ENCODE results near the gene IPMK.

IPMK gene

DNA sequence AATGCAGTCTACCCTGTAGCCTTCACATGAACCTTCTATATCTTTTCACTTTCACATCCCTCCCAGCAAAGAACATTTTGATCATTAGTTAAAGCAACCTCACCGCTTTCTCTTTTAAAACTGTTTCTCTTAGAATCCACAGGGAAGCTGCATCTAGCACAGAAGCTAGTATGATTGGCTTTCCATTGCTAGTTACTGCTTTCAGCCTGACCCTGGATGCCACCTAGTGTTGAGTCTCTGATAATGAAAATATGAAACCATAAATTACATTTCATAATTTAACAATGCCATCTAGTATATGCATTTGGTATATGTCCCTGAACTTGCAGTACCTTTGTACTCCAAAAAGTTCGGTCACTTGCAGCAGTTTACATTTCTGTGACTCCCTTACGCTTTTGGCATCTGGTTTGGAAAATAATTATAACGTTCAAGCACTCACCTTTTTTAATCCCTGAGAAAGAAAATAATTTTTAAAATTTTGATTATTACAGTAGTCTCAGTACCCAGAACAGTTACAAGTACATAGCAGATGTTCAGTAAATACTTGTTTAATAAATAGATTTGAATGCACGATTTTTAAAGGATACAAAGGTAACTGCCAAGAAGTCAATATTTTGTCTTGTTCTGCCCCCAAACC, 24.0 kb upstream of the IPMK start:
- ATAC-seq (ENCODE audit: insufficient read depth, low read depth), result peak; percentile 86
- Histone ChIP-seq H3K27me3 (ENCODE audit: insufficient read depth, low read length, poor library complexity) (no peaks in the 10 kb centered on the region), H3K9me3 (ENCODE audit: insufficient read depth, low read length, severe bottlenecking) (no peaks in the 10 kb centered on the region), H4K20me1 (ENCODE audit: insufficient read depth, low read length) (no peaks in the 10 kb centered on the region), H3K79me2 (ENCODE audit: insufficient read depth, low read length) (no peaks in the 10 kb centered on the region), H3K4me2 (ENCODE audit: insufficient read depth, low read length) (no peak overlapping the region), H3K4me1 (ENCODE audit: insufficient read depth, low read length) (no peaks in the 10 kb centered on the region), H3K4me3 (ENCODE audit: low read depth in 1 of 2, low read length in 2 of 2) (no peak overlapping the region), H3K27ac (ENCODE audit: low read length) (no peak overlapping the region), H2AFZ (ENCODE audit: low read depth, low read length) (no peak overlapping the region), H3K36me3 (ENCODE audit: insufficient read depth, low read length) (peaks cover 11% of the 10 kb centered on the region; the same call in 1 of the 2 replicates), H3K9ac (ENCODE audit: low read depth, low read length) (no peak overlapping the region)
- no peak for TF ChIP-seq EZH2 (IDR thresholded peaks at IDR 0.05; ENCODE audit: borderline replicate concordance, low read depth, low read length, severe bottlenecking)
- TF ChIP-seq, protein P1, sequence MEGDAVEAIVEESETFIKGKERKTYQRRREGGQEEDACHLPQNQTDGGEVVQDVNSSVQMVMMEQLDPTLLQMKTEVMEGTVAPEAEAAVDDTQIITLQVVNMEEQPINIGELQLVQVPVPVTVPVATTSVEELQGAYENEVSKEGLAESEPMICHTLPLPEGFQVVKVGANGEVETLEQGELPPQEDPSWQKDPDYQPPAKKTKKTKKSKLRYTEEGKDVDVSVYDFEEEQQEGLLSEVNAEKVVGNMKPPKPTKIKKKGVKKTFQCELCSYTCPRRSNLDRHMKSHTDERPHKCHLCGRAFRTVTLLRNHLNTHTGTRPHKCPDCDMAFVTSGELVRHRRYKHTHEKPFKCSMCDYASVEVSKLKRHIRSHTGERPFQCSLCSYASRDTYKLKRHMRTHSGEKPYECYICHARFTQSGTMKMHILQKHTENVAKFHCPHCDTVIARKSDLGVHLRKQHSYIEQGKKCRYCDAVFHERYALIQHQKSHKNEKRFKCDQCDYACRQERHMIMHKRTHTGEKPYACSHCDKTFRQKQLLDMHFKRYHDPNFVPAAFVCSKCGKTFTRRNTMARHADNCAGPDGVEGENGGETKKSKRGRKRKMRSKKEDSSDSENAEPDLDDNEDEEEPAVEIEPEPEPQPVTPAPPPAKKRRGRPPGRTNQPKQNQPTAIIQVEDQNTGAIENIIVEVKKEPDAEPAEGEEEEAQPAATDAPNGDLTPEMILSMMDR (IDR thresholded peaks at IDR 0.05; ENCODE audit: borderline replicate concordance, extremely low read depth, low read length, poor library complexity, severe bottlenecking), result peak; percentile 78
- DNase-seq, result peak; percentile 39

DNA sequence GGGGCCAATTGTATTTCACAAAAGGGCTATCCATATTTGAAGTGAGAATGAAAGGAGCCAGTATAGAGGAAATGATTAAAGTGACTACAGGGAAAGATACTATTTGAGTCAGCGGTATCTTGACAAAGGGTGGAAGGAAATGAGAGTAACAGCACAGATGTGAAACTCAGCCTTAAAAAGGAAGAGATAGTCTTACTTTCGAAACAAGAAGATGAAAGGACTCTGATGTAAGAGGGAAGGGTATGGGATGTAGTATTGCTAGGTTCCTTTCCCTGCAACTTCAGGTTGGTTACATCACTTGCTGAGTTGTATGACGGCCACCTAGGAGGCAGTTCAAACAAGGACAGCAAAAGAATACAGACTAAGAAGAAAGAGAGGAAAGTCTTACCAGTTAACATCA, 14.9 kb upstream of the IPMK start:
- ATAC-seq (ENCODE audit: insufficient read depth, low read depth) (peak; percentile 53; the same call in 2 of the 3 replicates), DNase-seq (no peak)
- Histone ChIP-seq H3K9ac (ENCODE audit: low read depth, low read length) (no peak overlapping the region), H2AFZ (ENCODE audit: low read depth, low read length) (no peak overlapping the region), H3K4me3 (ENCODE audit: low read depth in 1 of 2, low read length in 2 of 2) (no peak overlapping the region), H3K27me3 (ENCODE audit: insufficient read depth, low read length, poor library complexity) (no peaks in the 10 kb centered on the region), H3K36me3 (ENCODE audit: insufficient read depth, low read length) (peaks cover 32% of the 10 kb centered on the region; the same call in 1 of the 2 replicates), H3K9me3 (ENCODE audit: insufficient read depth, low read length, severe bottlenecking) (no peaks in the 10 kb centered on the region), H3K79me2 (ENCODE audit: insufficient read depth, low read length) (no peaks in the 10 kb centered on the region), H3K4me1 (ENCODE audit: insufficient read depth, low read length) (peaks cover 11% of the 10 kb centered on the region), H3K27ac (ENCODE audit: low read length) (no peak overlapping the region), H4K20me1 (ENCODE audit: insufficient read depth, low read length) (no peaks in the 10 kb centered on the region), H3K4me2 (ENCODE audit: insufficient read depth, low read length) (no peak overlapping the region)
- TF ChIP-seq, protein P1 (IDR thresholded peaks at IDR 0.05; ENCODE audit: borderline replicate concordance, extremely low read depth, low read length, poor library complexity, severe bottlenecking), result no peak
- TF ChIP-seq EZH2 (IDR thresholded peaks at IDR 0.05; ENCODE audit: borderline replicate concordance, low read depth, low read length, severe bottlenecking), result no peak

DNA sequence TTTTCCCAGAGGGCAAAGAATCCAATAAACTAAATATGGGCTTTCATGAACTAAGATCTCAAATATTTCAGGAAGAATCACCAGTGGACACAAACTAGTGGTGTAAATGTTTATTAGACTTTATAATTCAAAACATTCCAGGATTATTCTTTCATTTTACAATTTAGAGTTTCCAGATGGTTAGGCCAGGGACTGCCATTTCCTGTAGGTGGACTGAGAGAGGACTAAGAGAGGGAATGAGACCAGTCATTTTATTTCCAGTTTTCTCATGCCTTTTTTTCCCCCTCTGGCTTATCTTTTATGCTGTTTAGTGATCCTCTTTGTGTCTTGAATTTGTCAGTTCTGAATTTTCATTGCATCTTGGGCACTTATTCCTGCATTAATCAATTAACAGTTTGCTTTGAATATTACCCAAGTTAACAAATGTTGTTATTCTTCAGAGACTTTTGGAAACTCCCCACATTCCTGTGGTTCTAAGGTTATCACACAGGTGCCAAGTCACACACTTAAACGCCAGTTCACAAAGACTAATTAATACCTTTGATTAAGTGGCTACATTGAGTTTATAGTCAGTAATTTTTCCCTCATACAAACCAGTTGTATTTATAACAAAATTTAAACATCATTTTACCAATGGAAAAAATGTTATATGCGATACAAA, 13.5 kb upstream of the IPMK start:
- no peak overlapping the region for H3K4me3 ChIP-seq (ENCODE audit: low read depth in 1 of 2, low read length in 2 of 2)
- no peaks in the 10 kb centered on the region for H3K9me3 ChIP-seq (ENCODE audit: insufficient read depth, low read length, severe bottlenecking)
- peaks cover 32% of the 10 kb centered on the region for H3K36me3 ChIP-seq (ENCODE audit: insufficient read depth, low read length)
- ATAC-seq (ENCODE audit: insufficient read depth, low read depth) (no peak), DNase-seq (no peak)
- H4K20me1 ChIP-seq (ENCODE audit: insufficient read depth, low read length), result no peaks in the 10 kb centered on the region
- no peak overlapping the region for H3K9ac ChIP-seq (ENCODE audit: low read depth, low read length)
- H3K27ac ChIP-seq (ENCODE audit: low read length), result no peak overlapping the region
- TF ChIP-seq, protein P1 (IDR thresholded peaks at IDR 0.05; ENCODE audit: borderline replicate concordance, extremely low read depth, low read length, poor library complexity, severe bottlenecking), result no peak
- TF ChIP-seq EZH2 (IDR thresholded peaks at IDR 0.05; ENCODE audit: borderline replicate concordance, low read depth, low read length, severe bottlenecking), result no peak
- peaks cover 5% of the 10 kb centered on the region; the same call in 1 of the 2 replicates for H3K79me2 ChIP-seq (ENCODE audit: insufficient read depth, low read length)
- no peak overlapping the region for H2AFZ ChIP-seq (ENCODE audit: low read depth, low read length)
- H3K27me3 ChIP-seq (ENCODE audit: insufficient read depth, low read length, poor library complexity), result no peaks in the 10 kb centered on the region
- H3K4me2 ChIP-seq (ENCODE audit: insufficient read depth, low read length), result no peak overlapping the region
- H3K4me1 ChIP-seq (ENCODE audit: insufficient read depth, low read length), result peaks cover 12% of the 10 kb centered on the region

All from DND-41 (cell line).